Naive thymus-derived CD8-positive, alpha-beta T cell (primary cell): ENCODE measurements around the gene ZNF646. TPM values are rescaled to one million over a fixed set of nuclear protein-coding genes. Genes with fewer than 3 reads are reported as not detected.
A peak's percentile ranks its signal among the peaks of the same experiment; 100 is the strongest.

ENCODE experiments used
- ATAC-seq, 2 donors: fragments of 150-1000 bp; cut with Tn5 transposase in 1 of 2; sonication (Bioruptor Pico), chemical (Tn5 transposase) in 1 of 2; 1 replicate in 1 of 2; 2 replicates in 1 of 2; pipeline ENCODE4 v1.10.0; 2021; ENCODE audit warnings: mild to moderate bottlenecking in 2 of 2, moderate library complexity in 2 of 2
- POLR2A ChIA-PET: fragments of 350-600 bp; sonication (Branson Sonifier 250); formaldehyde crosslinking; loops from one replicate; lab custom pipeline; 2021; ENCODE audit warnings: antibody characterized with exemption; lab: Charles Lee
- DNase-seq, 10 donors: peaks; one replicate each; pipeline versions ENCODE4 v3.0.0 to v3.0.0-alpha.2; 2020 to 2022
- H3K27ac Mint-ChIP-seq, 10 donors: one replicate each; pipeline ENCODE4 v1.8.0; 2020 to 2022; ENCODE audit warnings: mild to moderate bottlenecking in 10 of 10, mixed read lengths in 10 of 10, moderate library complexity in 4 of 10, inconsistent platforms in 1 of 10
- H3K27me3 Mint-ChIP-seq, 5 donors: one replicate each; pipeline ENCODE4 v1.8.0; 2021 to 2022; ENCODE audit warnings: mixed read lengths in 5 of 5
- H3K36me3 Mint-ChIP-seq, 3 donors: one replicate each; pipeline ENCODE4 v1.8.0; 2020 to 2022; ENCODE audit warnings: mixed read lengths in 3 of 3, mild to moderate bottlenecking in 2 of 3, inconsistent platforms in 1 of 3
- H3K4me1 Mint-ChIP-seq, 4 donors: one replicate each; pipeline ENCODE4 v1.8.0; 2021 to 2022; ENCODE audit warnings: mixed read lengths in 4 of 4
- H3K4me3 Mint-ChIP-seq, 10 donors: one replicate each; pipeline ENCODE4 v1.8.0; 2020 to 2022; ENCODE audit warnings: mild to moderate bottlenecking in 10 of 10, mixed read lengths in 10 of 10, moderate library complexity in 6 of 10, inconsistent platforms in 1 of 10
- H3K9me3 Mint-ChIP-seq, 9 donors: one replicate each; pipeline ENCODE4 v1.8.0; 2020 to 2022; ENCODE audit warnings: mixed read lengths in 9 of 9, mild to moderate bottlenecking in 3 of 9, inconsistent platforms in 1 of 9, moderate library complexity in 1 of 9
- polyA plus RNA-seq, 3 donors: library from polyadenylated mRNA; unstranded; fragments of 300-500 nt; fragmentation: Illumina TruSeq; gene quantifications; one replicate each; pipeline ENCODE4 v1.2.3, GENCODE V29; 2021
- total RNA-seq, 8 experiments: library from RNA in 2 of 8; stranded (reverse) in 2 of 8; gene quantifications; one replicate each; pipeline ENCODE4 v1.2.3 and lab custom pipeline; 2021 to 2026

The ZNF646 gene
- total and polyA plus RNA-seq, 5 experiments from 2014 or later = 2.8 to 35.7 (median 9.1) TPM

DNA sequence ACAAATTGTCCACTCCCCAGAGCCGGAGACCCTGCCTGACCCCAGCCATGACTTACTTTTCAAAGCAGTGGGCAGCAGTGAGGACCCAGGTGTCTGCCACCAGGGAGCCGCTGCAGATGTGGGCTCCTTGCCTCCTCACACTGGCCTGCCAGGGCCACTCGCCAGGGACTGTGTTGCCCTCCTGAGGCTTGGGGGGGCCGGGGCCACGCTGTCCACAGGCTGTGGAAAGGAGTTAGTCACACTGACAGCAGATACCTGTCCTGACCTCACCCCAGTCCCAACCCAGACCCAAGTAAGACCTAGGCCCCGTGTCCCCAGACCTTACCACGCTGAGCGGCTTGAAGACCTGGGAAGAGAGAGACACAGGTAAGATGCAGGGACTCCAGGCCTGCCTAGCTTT lies 13.3 kb downstream of the ZNF646 start:
- Mint-ChIP-seq H3K4me1 (peaks cover 1 to 16% (median 5%) of the 10 kb centered on the region in 4 donors), H3K27me3 (no peaks in the 10 kb centered on the region), H3K27ac (peak overlapping the region in 1 of 10 donors; percentile 3), H3K36me3 (peaks cover 0 to 32% (median under 1%) of the 10 kb centered on the region in 3 donors), H3K9me3 (no peaks in the 10 kb centered on the region), H3K4me3 (no peak overlapping the region)
- no peak for DNase-seq
- no peak for ATAC-seq
- POLR2A ChIA-PET = interaction anchor here (1.7 kb wide), 1 partner anchor 14 kb away, joined by 6 read pairs; the partner anchor contains the start of genes ZNF646 and ZNF668

DNA sequence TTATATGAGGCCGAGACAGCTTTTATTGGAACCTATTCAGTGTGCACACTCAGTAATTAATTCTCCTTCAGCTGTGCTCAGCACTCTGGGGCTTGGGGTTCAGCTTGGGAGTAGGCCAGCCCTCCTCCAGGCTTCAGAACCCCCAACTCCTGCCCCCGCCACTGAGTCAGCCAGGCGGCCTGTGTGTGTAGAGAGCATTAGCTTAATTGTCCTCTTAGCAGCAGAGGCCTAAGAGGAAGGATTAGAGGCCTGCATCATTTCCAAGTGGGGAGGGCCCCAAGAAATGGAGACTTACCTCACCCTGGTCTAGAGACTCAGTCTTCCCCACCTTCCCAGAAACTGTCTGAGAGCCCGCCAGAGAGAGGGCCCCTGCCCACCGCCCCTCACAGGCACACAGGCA lies 13.7 kb downstream of the ZNF646 start:
- DNase-seq (no peak), ATAC-seq (no peak)
- H3K36me3 Mint-ChIP-seq = peaks cover 0 to 30% (median 2%) of the 10 kb centered on the region in 3 donors
- H3K9me3 Mint-ChIP-seq = no peaks in the 10 kb centered on the region
- H3K4me1 Mint-ChIP-seq = peaks cover 0 to 19% (median 7%) of the 10 kb centered on the region in 4 donors
- peak overlapping the region in 2 of 10 donors; percentile 51 to 75 for H3K27ac Mint-ChIP-seq
- no peaks in the 10 kb centered on the region for H3K27me3 Mint-ChIP-seq
- no peak overlapping the region for H3K4me3 Mint-ChIP-seq
- POLR2A ChIA-PET = interaction anchor here (1.7 kb wide), 1 partner anchor 15 kb away, joined by 6 read pairs; the partner anchor contains the start of genes ZNF646 and ZNF668

DNA sequence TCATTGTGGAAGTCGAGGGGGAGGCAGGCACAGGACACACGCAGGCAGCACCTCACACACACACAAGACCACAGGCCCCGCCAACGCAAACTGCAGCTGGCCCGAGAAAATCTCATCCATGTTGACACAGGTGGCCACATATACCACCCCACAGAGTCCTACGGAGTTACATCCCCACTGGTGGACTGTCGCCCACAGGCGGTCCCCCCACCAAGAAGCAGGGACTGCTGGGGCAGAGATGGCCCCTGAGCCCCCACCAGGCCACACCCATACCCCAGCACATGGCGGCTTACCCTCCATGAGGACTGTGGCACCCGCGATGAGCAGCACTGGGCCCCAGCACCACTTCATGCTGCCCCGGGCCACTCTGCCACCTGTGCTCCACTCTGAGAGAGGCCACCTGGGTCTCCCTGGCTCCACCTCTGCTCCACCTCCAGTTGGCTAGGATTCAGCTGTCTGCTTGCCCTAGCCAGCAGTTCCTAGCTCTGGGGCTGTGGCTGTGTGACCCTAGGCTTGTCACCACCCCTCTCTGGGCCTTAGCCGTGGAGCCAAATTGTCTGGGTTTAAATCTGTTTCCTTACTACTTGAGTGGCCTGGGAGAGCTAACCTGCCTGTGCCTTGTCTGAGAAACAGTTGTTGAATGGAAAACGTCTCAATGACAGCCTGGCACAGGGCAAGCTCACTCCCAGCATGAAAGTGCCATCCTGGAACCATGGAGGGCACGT lies 14.4 kb downstream of the ZNF646 start, which contains the start of gene PRSS53:
PRSS53 (minus strand) TSS at position 485 of the 725 bp plus-strand sequence; CDS start at position 351, 134 bp downstream.
- H3K27me3 Mint-ChIP-seq = no peaks in the 10 kb centered on the region
- H3K4me3 Mint-ChIP-seq = no peak within 1 kb of the TSS
- H3K4me1 Mint-ChIP-seq = peaks cover 5 to 19% (median 8%) of the 10 kb centered on the region in 4 donors
- peaks cover 0 to 25% (median 2%) of the 10 kb centered on the region in 3 donors for H3K36me3 Mint-ChIP-seq
- no peaks in the 10 kb centered on the region for H3K9me3 Mint-ChIP-seq
- peak within 1 kb of the TSS in 6 of 10 donors; percentile 15 to 82 (median 59) for H3K27ac Mint-ChIP-seq
- no peak for DNase-seq
- no peak for ATAC-seq
- POLR2A ChIA-PET = interaction anchor here (1.7 kb wide), 1 partner anchor 15 kb away, joined by 6 read pairs; the partner anchor contains the start of genes ZNF646 and ZNF668

DNA sequence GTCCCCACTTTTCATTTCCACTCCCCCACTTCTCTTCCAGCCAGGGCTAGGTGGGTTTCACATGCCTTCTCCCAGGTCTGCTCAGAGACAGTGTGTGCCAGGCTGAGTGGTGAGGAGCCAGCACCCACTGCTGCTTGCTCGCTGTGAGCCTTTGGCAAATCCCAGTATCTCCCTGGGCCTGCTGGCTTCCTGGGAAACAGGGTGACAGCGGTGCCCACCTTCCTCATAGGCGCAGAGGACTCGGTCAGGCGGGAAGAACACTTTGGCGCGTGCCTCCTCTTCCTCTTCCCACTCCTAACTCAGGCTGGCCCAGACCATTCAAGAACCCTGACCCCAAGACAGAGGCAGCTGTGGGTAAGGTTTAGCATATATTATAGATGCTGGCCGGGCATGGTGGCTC lies 15.0 kb downstream of the ZNF646 start:
- ATAC-seq (no peak), DNase-seq (no peak)
- Mint-ChIP-seq H3K27ac (peak overlapping the region in 3 of 10 donors; percentile 16 to 82 (median 67)), H3K36me3 (peaks cover 0 to 24% (median 2%) of the 10 kb centered on the region in 3 donors), H3K9me3 (no peaks in the 10 kb centered on the region), H3K4me1 (peaks cover 11 to 24% (median 14%) of the 10 kb centered on the region in 4 donors), H3K27me3 (no peaks in the 10 kb centered on the region), H3K4me3 (no peak overlapping the region)
- POLR2A ChIA-PET = no interaction called here

DNA sequence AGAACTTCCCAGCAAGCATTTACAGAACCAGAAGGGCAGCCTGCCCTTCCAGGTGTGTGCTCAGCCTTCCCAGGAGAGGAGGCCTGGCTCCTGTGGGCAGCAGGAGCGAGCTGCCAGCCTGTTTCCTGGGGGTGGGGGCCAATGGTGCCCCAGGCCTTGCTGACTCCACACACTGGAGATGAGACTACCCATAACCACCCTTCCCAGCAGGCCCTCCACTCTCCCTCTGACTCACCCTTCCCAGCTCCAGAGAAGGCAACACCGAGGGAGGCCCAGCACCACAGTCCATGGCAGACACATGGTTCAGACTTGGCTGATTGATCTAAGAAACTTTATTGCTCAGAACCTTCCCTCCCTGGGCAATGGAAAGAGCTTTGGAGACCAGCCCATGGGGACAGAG lies 16.3 kb downstream of the ZNF646 start:
- ATAC-seq (no peak), DNase-seq (no peak)
- H3K27me3 Mint-ChIP-seq = no peaks in the 10 kb centered on the region
- H3K4me3 Mint-ChIP-seq = no peak overlapping the region
- peaks cover 0 to 20% (median 2%) of the 10 kb centered on the region in 3 donors for H3K36me3 Mint-ChIP-seq
- peak overlapping the region in 2 of 10 donors; percentile 34 to 57 for H3K27ac Mint-ChIP-seq
- H3K9me3 Mint-ChIP-seq = no peaks in the 10 kb centered on the region
- POLR2A ChIA-PET = interaction anchor here (0.6 to 1.1 kb wide), 2 partner anchors 17 to 1284 kb away, joined by 3 to 4 read pairs; partner anchors contain the start of gene ZNF668
- H3K4me1 Mint-ChIP-seq = peaks cover 13 to 30% (median 23%) of the 10 kb centered on the region in 4 donors

DNA sequence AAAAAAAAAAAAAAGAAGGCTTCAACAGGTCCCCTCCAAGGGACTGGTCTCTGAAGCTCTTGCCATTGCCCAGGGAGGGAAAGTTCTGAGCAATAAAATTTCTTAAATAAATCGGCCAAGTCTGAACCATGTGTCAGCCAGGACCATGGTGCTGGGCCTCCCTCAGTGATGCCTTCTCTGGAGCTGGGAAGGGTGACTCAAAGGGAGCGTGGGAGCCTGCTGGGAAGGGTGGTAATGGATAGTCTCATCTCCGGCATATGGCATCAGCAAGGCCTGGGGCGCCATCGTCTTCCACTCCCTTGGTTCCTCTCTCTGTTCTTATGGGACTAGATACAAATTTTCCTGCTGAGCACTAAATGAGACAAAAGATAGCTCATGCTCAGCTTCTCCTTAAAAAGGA lies 18.1 kb downstream of the ZNF646 start:
- Mint-ChIP-seq H3K4me3 (peak overlapping the region in 7 of 10 donors; percentile 11 to 92 (median 57)), H3K4me1 (peaks cover 13 to 36% (median 32%) of the 10 kb centered on the region in 4 donors), H3K27ac (peak overlapping the region in 6 of 10 donors; percentile 11 to 75 (median 50)), H3K27me3 (no peaks in the 10 kb centered on the region), H3K36me3 (peaks cover 0 to 15% (median 2%) of the 10 kb centered on the region in 3 donors), H3K9me3 (no peaks in the 10 kb centered on the region)
- no peak for ATAC-seq
- DNase-seq = no peak
- POLR2A ChIA-PET = interaction anchor here (0.9 to 4.8 kb wide), 5 partner anchors 18 to 88 kb away, joined by 3 to 26 read pairs (median 5); partner anchors contain the start of genes FUS, KAT8, ZNF646 and ZNF668

DNA sequence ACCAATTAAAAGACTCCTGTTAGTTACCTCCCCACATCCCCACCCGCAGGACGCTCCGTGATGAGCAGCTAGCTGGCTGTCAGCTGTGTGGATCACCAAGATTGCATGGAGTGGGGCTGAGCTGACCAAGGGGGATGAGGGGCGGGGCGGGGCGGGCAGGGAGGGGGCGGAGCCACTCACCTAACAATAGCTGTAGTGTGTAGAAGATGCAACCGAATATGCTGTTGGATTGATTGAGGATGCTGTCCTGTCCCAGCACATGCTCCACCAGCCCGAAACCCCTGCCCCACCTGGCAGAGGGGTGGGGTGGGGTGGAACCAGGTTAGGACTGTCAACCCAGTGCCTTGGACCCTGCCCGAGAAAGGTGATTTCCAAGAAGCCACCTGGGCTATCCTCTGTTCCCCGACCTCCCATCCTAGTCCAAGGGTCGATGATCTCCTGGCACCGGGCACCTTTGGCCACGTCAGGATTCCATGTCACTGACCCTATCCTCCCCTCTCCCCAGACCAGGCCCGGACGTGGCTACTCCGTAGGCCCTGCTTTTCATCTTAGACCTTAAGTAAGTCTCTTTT lies 19.0 kb downstream of the ZNF646 start:
- no peaks in the 10 kb centered on the region for H3K9me3 Mint-ChIP-seq
- H3K27ac Mint-ChIP-seq = peak overlapping the region in 4 of 10 donors; percentile 11 to 76 (median 54)
- ATAC-seq = no peak
- H3K4me1 Mint-ChIP-seq = peaks cover 13 to 36% (median 32%) of the 10 kb centered on the region in 4 donors
- DNase-seq = no peak
- H3K27me3 Mint-ChIP-seq = no peaks in the 10 kb centered on the region
- peak overlapping the region; percentile 41 to 92 (median 60) for H3K4me3 Mint-ChIP-seq
- POLR2A ChIA-PET = interaction anchor here (0.9 to 4.8 kb wide), 7 partner anchors 19 to 87 kb away, joined by 3 to 26 read pairs (median 5); partner anchors contain the start of genes FUS, KAT8, ZNF646 and ZNF668
- peaks cover 0 to 15% (median 2%) of the 10 kb centered on the region in 3 donors for H3K36me3 Mint-ChIP-seq

DNA sequence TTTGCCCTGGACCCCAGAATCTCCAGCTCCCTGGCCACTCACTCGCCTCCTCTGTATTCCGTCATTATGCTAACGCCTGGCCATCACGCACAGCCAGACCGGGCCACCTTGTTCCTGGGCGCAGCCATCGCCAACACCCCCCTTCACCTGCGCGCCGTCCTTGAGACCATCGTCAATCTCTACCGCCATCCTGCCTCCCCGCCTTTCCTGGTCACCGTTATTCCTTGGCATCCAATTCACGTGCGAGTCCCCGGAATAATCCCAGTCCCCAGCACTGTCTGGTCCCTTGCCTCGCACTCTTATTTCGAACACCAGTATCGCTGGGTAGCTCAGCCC lies 19.8 kb downstream of the ZNF646 start:
- peak overlapping the region; percentile 89 to 98 (median 92) for H3K4me3 Mint-ChIP-seq
- no peak for ATAC-seq
- peaks cover 0 to 15% (median 2%) of the 10 kb centered on the region in 3 donors for H3K36me3 Mint-ChIP-seq
- POLR2A ChIA-PET = interaction anchor here (0.7 to 4.8 kb wide), 7 partner anchors 20 to 238 kb away, joined by 3 to 26 read pairs (median 3); partner anchors contain the start of genes FUS, KAT8, ZNF646 and ZNF668
- H3K9me3 Mint-ChIP-seq = no peaks in the 10 kb centered on the region
- H3K27me3 Mint-ChIP-seq = no peaks in the 10 kb centered on the region
- no peak for DNase-seq
- H3K4me1 Mint-ChIP-seq = peaks cover 13 to 36% (median 32%) of the 10 kb centered on the region in 4 donors
- peak overlapping the region; percentile 63 to 96 (median 92) for H3K27ac Mint-ChIP-seq

DNA sequence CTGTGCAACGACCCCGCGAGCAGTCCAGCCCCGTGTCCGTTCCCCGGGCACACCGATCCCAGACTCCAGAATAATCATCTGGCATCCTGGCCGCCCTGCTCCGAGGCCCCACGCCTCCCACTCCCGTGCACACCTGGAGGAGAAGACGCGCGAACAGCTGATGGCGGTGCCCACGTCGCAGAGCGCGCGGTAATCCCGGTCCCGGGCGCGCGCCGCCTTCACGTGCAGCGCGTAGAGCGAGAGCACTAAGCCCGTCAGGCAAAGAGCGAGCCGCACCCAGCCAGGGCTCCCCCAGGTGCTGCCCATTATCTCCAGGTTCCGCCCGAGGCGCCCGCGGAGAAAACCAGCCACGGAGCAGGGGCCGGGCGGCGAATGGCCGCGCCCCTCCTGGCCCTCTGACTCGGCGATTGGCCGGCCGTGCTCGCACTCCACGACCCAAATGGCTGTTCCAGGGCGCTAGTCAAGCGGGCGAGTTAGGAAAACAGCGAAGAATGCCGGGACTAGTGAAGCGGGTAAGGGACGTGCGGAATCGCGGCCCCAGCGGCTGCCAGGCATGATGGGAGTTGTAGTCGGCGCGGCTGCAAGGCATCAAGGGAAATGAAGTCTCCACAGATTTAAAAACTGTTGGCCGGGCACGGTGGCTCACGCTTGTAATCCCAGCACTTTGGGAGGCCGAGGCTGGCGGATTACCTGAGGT lies 20.4 kb downstream of the ZNF646 start, which contains the start of gene VKORC1:
VKORC1 (minus strand) TSS at position 374 of the 697 bp plus-strand sequence; CDS start at position 306, 68 bp downstream.
- POLR2A ChIA-PET = interaction anchor here (0.6 to 4.8 kb wide), 8 partner anchors 21 to 237 kb away, joined by 3 to 26 read pairs (median 3); partner anchors contain the start of genes FUS, KAT8, ZNF646 and ZNF668

DNA sequence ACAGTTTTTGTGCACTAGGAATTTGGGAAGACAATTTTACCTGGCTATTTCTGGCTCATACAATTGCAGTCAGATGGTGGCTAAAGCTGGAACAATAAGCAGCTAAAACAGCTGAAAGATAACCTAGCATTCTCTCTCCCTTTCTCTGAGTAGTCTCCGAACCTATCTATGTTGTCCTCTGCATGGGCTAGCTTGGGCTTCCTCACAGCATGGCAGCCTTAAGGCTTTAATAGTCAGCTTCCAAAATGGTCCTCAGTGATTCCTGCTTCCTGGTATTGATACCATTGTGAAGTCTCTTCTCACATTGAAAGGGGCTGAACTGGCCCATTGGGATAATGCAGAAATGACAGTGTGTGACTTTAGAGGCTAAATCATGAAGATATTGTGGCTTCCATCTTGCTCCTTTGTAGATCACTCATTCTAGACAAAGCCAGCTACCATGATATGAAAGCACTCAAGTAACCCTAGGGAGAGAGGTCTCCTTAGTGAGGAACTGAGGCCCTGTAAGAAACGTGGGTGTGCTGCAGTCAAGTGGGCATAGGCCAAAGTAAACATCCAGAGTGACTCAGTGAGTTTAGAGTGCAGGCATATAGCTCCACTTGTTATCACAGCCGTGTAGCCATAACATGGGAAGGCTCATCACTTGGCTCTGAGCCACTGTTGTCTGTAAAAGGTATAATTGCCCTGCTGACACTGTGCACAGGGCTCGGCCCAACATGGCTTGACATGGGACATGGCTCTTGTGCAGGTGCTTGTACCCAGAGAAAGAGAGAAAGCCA lies 25.8 kb downstream of the ZNF646 start:
- Mint-ChIP-seq H3K9me3 (peaks cover 0 to 3% (median 0%) of the 10 kb centered on the region in 9 donors), H3K4me3 (no peak overlapping the region), H3K27ac (no peak overlapping the region), H3K36me3 (no peaks in the 10 kb centered on the region), H3K4me1 (peaks cover 5 to 14% (median 10%) of the 10 kb centered on the region in 4 donors), H3K27me3 (no peaks in the 10 kb centered on the region)
- POLR2A ChIA-PET = interaction anchor here (1.2 to 1.3 kb wide), 2 partner anchors 80 to 115 kb away, joined by 4 to 5 read pairs; no protein-coding TSS in a partner anchor
- DNase-seq = no peak
- no peak for ATAC-seq

More for the DNA sequence above, 20.4 kb downstream of the ZNF646 start, which contains the start of gene VKORC1:
- DNase-seq (peak; percentile 68 to 89 (median 82)), ATAC-seq (peak; percentile 91 to 95)
- Mint-ChIP-seq H3K27me3 (no peaks in the 10 kb centered on the region), H3K27ac (peak within 1 kb of the TSS; percentile 63 to 96 (median 92)), H3K4me3 (peak within 1 kb of the TSS; percentile 89 to 98 (median 92)), H3K9me3 (no peaks in the 10 kb centered on the region), H3K4me1 (peaks cover 13 to 36% (median 32%) of the 10 kb centered on the region in 4 donors), H3K36me3 (peaks cover 0 to 13% (median 2%) of the 10 kb centered on the region in 3 donors)
